HK-2 (cell line): ENCODE results near the gene HES6.

ENCODE experiments used
- DNase-seq: peaks from one replicate; pipeline ENCODE4 v3.0.0-alpha.2; 2018; ENCODE audit not compliant: unreplicated experiment

Gene HES6

GRCh38 chr2:238190445-238190844 lies 49.4 kb downstream of the HES6 start:
- no peak for DNase-seq
